K562 (cell line): ENCODE results near the gene RAB11FIP2. TPM values are rescaled to one million over a fixed set of nuclear protein-coding genes. Genes with fewer than 3 reads are reported as not detected.

ENCODE experiments used
- ATAC-seq: fragments of 200-7000 bp; cut with Tn5 transposase; 3 replicates; pipeline ENCODE4 v1.9.1; 2020; ENCODE audit warnings: moderate library complexity
- BruUV-seq: library from RNA; stranded (reverse); fragments of 400-500 nt; replicated peaks from 2 replicates; lab custom pipeline; 2021; lab: Mats Ljungman, UMichigan
- CTCF ChIA-PET: fragments of 300-600 bp; formaldehyde crosslinking; extraction: SDS; loops from one replicate; lab custom pipeline; 2021; ENCODE audit warnings: low intra/inter-chr PET ratio; lab: Yijun Ruan, JAX
- POLR2A ChIA-PET: fragments of 300-600, 350-650 bp; sonication (Branson Sonifier 250); formaldehyde crosslinking; extraction: SDS; loops from one replicate; lab custom pipeline; 2021; ENCODE audit warnings: antibody characterized with exemption, inconsistent platforms; lab: Yijun Ruan, JAX
- DNase-seq, 4 experiments: peaks; one replicate each; pipeline versions ENCODE4 v3.0.0 to v3.0.0-alpha.2; 2011 to 2018; ENCODE audit warnings: low spot score in 3 of 4, mixed read lengths in 3 of 4; ENCODE audit errors: extremely low read depth in 1 of 4
- FAIRE-seq: peaks from 2 replicates; lab custom pipeline; 2011; peaks lifted over from hg19 to GRCh38; lab: Jason Lieb, UNC
- H2AFZ ChIP-seq: 2 replicates; pipeline ENCODE4 v1.6.0; 2011; ENCODE audit warnings: low read depth, low read length, control low read depth, inconsistent platforms
- H3K27ac ChIP-seq: fragments of 200-600 bp; 3 replicates; pipeline ENCODE4 v1.8.0; 2011; ENCODE audit warnings: low read depth, mild to moderate bottlenecking, control low read depth, inconsistent platforms, low read length, moderate library complexity, mixed read lengths; ENCODE audit errors: extremely low read depth
- H3K27me3 ChIP-seq, 2 experiments: fragments of 300-600 bp in 1 of 2; 2 replicates in 1 of 2; 3 replicates in 1 of 2; pipeline versions ENCODE4 v1.6.0 to v1.8.0; 2011; ENCODE audit warnings: inconsistent platforms in 2 of 2, low read length in 2 of 2, mild to moderate bottlenecking in 1 of 2, mixed read lengths in 1 of 2, moderate library complexity in 1 of 2; ENCODE audit not compliant: control insufficient read depth in 2 of 2, insufficient read depth in 2 of 2
- H3K36me3 ChIP-seq: fragments of 300-600 bp; 3 replicates; pipeline ENCODE4 v1.8.0; 2011; ENCODE audit warnings: mild to moderate bottlenecking, low read length, inconsistent platforms; ENCODE audit not compliant: control insufficient read depth, insufficient read depth
- H3K4me1 ChIP-seq, 2 experiments: fragments of 200-600 bp in 1 of 2; replicated peaks in 1 of 2; 2 replicates in 1 of 2; 3 replicates in 1 of 2; pipeline versions ENCODE4 v1.5.1 to v1.8.0; 2011; ENCODE audit warnings: inconsistent platforms in 2 of 2, low read length in 2 of 2, mild to moderate bottlenecking in 1 of 2, mixed read lengths in 1 of 2, moderate library complexity in 1 of 2; ENCODE audit not compliant: control insufficient read depth in 2 of 2, insufficient read depth in 2 of 2
- H3K4me2 ChIP-seq: 2 replicates; pipeline ENCODE4 v1.6.1; 2011; ENCODE audit warnings: low read length, control low read depth, inconsistent platforms, mixed read lengths; ENCODE audit not compliant: insufficient read depth
- H3K4me3 ChIP-seq: fragments of 200-600 bp; sonication (generic), shearing (Covaris generic); 2 replicates; pipeline ENCODE4 v1.5.1; 2016; ENCODE audit warnings: control low read depth, inconsistent platforms
- H3K79me2 ChIP-seq: fragments of 200-600 bp; 3 replicates; pipeline ENCODE4 v1.8.0; 2011; ENCODE audit warnings: low read length, inconsistent platforms; ENCODE audit not compliant: control insufficient read depth, insufficient read depth
- H3K9ac ChIP-seq, 2 experiments: 2 replicates each; pipeline versions ENCODE4 v1.6.0 to v1.6.1; 2011; ENCODE audit warnings: low read depth in 2 of 2, low read length in 2 of 2, control low read depth in 1 of 2, inconsistent platforms in 1 of 2, mild to moderate bottlenecking in 1 of 2, mixed read lengths in 1 of 2; ENCODE audit not compliant: insufficient read depth in 1 of 2
- H3K9me1 ChIP-seq: one replicate; pipeline ENCODE4 v1.6.0; 2011; ENCODE audit warnings: inconsistent platforms, mild to moderate bottlenecking, low read length, moderate library complexity; ENCODE audit not compliant: control insufficient read depth, insufficient read depth
- H3K9me3 ChIP-seq: replicated peaks from 2 replicates; pipeline ENCODE4 v1.5.1; 2011; ENCODE audit warnings: low read depth, low read length, inconsistent platforms; ENCODE audit not compliant: control insufficient read depth, insufficient read depth
- H4K20me1 ChIP-seq: replicated peaks from 2 replicates; pipeline ENCODE4 v1.6.1; 2011; ENCODE audit warnings: low read length, inconsistent platforms, mixed read lengths; ENCODE audit not compliant: control insufficient read depth, insufficient read depth
- KAT8 ChIP-seq: fragments of 450-650 bp; IDR thresholded peaks from 2 replicates; pipeline ENCODE4 v1.6.1; 2016; ENCODE audit warnings: low read depth, mild to moderate bottlenecking
- MEF2D ChIP-seq: conservative IDR thresholded peaks from 2 replicates; pipeline ENCODE4 v1.6.1; 2016; ENCODE audit warnings: low read depth, missing genetic modification characterization, missing compliant biosample characterization
- MLX ChIP-seq, 2 experiments: fragments of 450-650 bp in 1 of 2; sonication (generic) in 1 of 2; formaldehyde crosslinking; conservative IDR thresholded peaks; 2 replicates each; pipeline versions ENCODE4 v1.4.0 to v1.8.1; 2020 to 2022; ENCODE audit warnings: mild to moderate bottlenecking in 1 of 2, missing genetic modification reagents in 1 of 2
- NFXL1 ChIP-seq: fragments of 450-650 bp; formaldehyde crosslinking; IDR thresholded peaks from 2 replicates; pipeline ENCODE4 v1.4.0; 2021; ENCODE audit warnings: mild to moderate bottlenecking
- ZBTB8A ChIP-seq: fragments of 450-650 bp; IDR thresholded peaks from 2 replicates; pipeline ENCODE4 v1.6.1; 2018; ENCODE audit warnings: mild to moderate bottlenecking, moderate library complexity; ENCODE audit not compliant: partially characterized antibody
- ZEB2 ChIP-seq: fragments of 450-650 bp; IDR thresholded peaks from 2 replicates; pipeline ENCODE4 v1.6.1; 2016
- ZNF197 ChIP-seq: fragments of 200-800 bp; sonication (Bioruptor generic); IDR thresholded peaks from 2 replicates; pipeline ENCODE4 v1.6.1; 2016; ENCODE audit warnings: low read depth, missing genetic modification characterization, missing compliant biosample characterization
- ZNF280A ChIP-seq: fragments of 450-650 bp; IDR thresholded peaks from 2 replicates; pipeline ENCODE4 v1.6.1; 2018; ENCODE audit warnings: mild to moderate bottlenecking, low read depth; ENCODE audit not compliant: partially characterized antibody
- ZNF696 ChIP-seq: fragments of 250-450 bp; sonication (Bioruptor Pico); conservative IDR thresholded peaks from 2 replicates; pipeline ENCODE4 v1.4.0; 2020; ENCODE audit warnings: mild to moderate bottlenecking, moderate library complexity
- ZNF76 ChIP-seq: fragments of 250-450 bp; sonication (Bioruptor Pico); IDR thresholded peaks from 2 replicates; pipeline ENCODE4 v1.4.0; 2020; ENCODE audit warnings: mild to moderate bottlenecking, moderate library complexity, borderline replicate concordance
- ZNF778 ChIP-seq: fragments of 450-650 bp; formaldehyde crosslinking; IDR thresholded peaks from 2 replicates; pipeline ENCODE4 v1.4.0; 2020; ENCODE audit warnings: mild to moderate bottlenecking, moderate library complexity
- WGBS: fragments of 100-300 bp; shearing (Covaris generic); methylation state at CpG from one replicate; pipeline ENCODE4 v1.1.6; 2016; ENCODE audit warnings: low coverage, mixed read lengths; ENCODE audit not compliant: insufficient coverage; ENCODE audit errors: missing lambda C conversion rate; 5-methylcytosine and 5-hydroxymethylcytosine counted together
- in situ Hi-C: fragments of 300-500 bp; cut with MboI; formaldehyde crosslinking; loops from 4 replicates; pipeline ENCODE4 v1.15.0; 2018; ENCODE audit warnings: inconsistent platforms, mixed read lengths
- intact Hi-C: fragments of 100-400 bp; cut with micrococcal nuclease; formaldehyde crosslinking; loops from 2 replicates; pipeline ENCODE4 v1.14.2; 2022
- polyA plus RNA-seq, 8 experiments: library from polyadenylated mRNA; depleted of rRNA in 4 of 8; stranded (reverse) in 5 of 8; unstranded in 3 of 8; fragments of >200 nt; fragmentation: Nextera tagmentation in 2 of 8; fragmentation: Illumina TruSeq in 1 of 8; extraction: Ambion mirVana in 2 of 8; extraction: Trizol in 1 of 8; gene quantifications; 2 replicates each; pipeline versions ENCODE4 v1.2.1 to v1.2.3, GENCODE V29; 2011 to 2014; ENCODE audit warnings: inconsistent platforms in 1 of 8, missing spikeins in 1 of 8
- total RNA-seq, 7 experiments: library from RNA; depleted of rRNA in 6 of 7; stranded (reverse); fragments of >200 nt in 6 of 7; fragmentation: Illumina TruSeq in 2 of 7; extraction: Trizol in 2 of 7; gene quantifications; 2 replicates each; pipeline versions ENCODE4 v1.2.1 to v1.2.3, GENCODE V29; 2011 to 2021; ENCODE audit warnings: low replicate concordance in 1 of 7

RAB11FIP2 gene
- total and polyA plus RNA-seq, 9 of the 15 experiments (the other 6 are each of a cell fraction or from before 2014, with no cell fraction given) = 3.0 to 10.6 (median 3.9) TPM

GRCh38 chr10:118080817-118081216 lies 34.1 kb upstream of the RAB11FIP2 start:
- in situ Hi-C loops (no loop called here), intact Hi-C loops (no loop called here)
- no TSS peak for BruUV-seq
- DNase-seq = no peak
- ChIA-PET CTCF (no interaction called here), POLR2A (no interaction called here)
- Histone ChIP-seq H3K36me3 (no peaks in the 10 kb centered on the region), H3K9me3 (no peaks in the 10 kb centered on the region), H3K27ac (no peak overlapping the region), H2AFZ (no peak overlapping the region), H3K9me1 (no peaks in the 10 kb centered on the region), H3K4me3 (no peak overlapping the region), H3K9ac (no peak overlapping the region), H3K27me3 (no peaks in the 10 kb centered on the region), H3K4me2 (no peak overlapping the region), H3K4me1 (no peaks in the 10 kb centered on the region), H4K20me1 (no peaks in the 10 kb centered on the region), H3K79me2 (no peaks in the 10 kb centered on the region)
- WGBS = 0% methylated on average over 4 of the region's 4 CpGs
- TF ChIP-seq ZNF197 (CRISPR knock-in tag) = no peak
- TF ChIP-seq ZNF778 = no peak
- TF ChIP-seq MLX (CRISPR knock-in tag; conservative IDR thresholded peaks at IDR 0.05) = no peak
- TF ChIP-seq ZNF696 (CRISPR knock-in tag) = no peak
- TF ChIP-seq MEF2D (tag) = no peak
- no peak for TF ChIP-seq ZNF280A
- TF ChIP-seq ZNF76 (CRISPR knock-in tag) = no peak
- no peak for TF ChIP-seq KAT8
- TF ChIP-seq ZEB2 = no peak
- no peak for TF ChIP-seq NFXL1 (CRISPR knock-in tag)
- no peak for TF ChIP-seq ZBTB8A
- ATAC-seq = no peak
- no peak for FAIRE-seq
